ENCODE results near the gene NTRK1.

- TF ChIP-seq, protein P1, sequence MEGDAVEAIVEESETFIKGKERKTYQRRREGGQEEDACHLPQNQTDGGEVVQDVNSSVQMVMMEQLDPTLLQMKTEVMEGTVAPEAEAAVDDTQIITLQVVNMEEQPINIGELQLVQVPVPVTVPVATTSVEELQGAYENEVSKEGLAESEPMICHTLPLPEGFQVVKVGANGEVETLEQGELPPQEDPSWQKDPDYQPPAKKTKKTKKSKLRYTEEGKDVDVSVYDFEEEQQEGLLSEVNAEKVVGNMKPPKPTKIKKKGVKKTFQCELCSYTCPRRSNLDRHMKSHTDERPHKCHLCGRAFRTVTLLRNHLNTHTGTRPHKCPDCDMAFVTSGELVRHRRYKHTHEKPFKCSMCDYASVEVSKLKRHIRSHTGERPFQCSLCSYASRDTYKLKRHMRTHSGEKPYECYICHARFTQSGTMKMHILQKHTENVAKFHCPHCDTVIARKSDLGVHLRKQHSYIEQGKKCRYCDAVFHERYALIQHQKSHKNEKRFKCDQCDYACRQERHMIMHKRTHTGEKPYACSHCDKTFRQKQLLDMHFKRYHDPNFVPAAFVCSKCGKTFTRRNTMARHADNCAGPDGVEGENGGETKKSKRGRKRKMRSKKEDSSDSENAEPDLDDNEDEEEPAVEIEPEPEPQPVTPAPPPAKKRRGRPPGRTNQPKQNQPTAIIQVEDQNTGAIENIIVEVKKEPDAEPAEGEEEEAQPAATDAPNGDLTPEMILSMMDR (IDR thresholded peaks at IDR 0.05): no peak
- TF ChIP-seq POLR2A (IDR thresholded peaks at IDR 0.05) (no peak), POLR2AphosphoS5 (IDR thresholded peaks at IDR 0.05) (no peak)
Observed at GRCh38 chr1:156845953-156846545, 14.6 kb upstream of the NTRK1 start.

All from breast epithelium (tissue), 3 donors.